HG03575 (cell line): ENCODE measurements around the gene HOXB7.

ENCODE experiments used
- ATAC-seq: cut with Tn5 transposase; IDR thresholded peaks from one replicate; pipeline ENCODE4 v1.9.1; 2021; ENCODE audit not compliant: unreplicated experiment, insufficient number of reproducible peaks, low FRiP score; ENCODE audit errors: extremely low read depth

HOXB7 gene

DNA sequence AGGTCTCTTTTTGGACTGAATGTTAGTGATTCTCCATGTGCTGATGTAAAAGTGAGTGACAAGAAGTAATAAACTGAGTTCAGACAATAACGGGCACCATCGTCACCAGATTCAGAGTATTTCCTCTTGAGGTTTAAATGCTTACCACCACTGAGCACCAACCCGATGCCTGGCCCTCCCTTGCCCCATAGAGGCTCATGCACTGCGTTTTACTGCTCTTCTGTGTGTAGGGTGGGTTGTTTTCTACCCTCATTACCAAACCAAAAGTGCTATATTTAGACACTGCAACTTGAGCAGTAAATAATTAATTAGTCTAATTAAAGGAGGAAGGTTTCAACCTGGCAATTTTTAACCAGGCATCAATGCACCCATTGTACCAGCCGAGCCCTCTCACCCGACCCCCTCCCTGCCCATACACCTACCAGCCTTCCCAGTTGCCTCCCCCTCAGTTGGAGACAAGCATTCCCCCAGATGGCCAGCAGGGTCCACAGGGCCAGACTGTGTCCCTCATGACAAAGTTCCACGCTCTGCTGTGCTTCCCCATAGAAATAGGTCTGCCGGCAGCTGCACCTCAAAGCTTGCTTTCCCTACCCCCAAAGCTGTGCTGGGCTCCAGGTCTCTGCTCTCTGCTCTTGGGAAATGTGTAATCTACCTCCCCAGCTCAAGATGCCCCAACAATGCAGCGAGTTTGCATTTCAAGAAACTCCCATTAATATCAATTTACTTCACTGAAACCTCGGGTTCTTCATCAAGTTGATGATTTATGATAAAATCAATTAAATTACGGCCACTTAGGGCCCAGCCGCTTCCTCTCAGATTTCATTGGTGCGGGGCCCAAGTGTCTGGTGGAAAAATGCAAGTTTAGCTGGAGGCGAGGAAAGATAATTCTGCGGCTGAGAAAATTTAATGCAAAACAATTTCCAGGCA lies 48.7 kb downstream of the HOXB7 start:
- no peak for ATAC-seq

- ATAC-seq, result no peak
Observed at GRCh38 chr17:48559840-48560817, 50.7 kb downstream of the HOXB7 start.

DNA sequence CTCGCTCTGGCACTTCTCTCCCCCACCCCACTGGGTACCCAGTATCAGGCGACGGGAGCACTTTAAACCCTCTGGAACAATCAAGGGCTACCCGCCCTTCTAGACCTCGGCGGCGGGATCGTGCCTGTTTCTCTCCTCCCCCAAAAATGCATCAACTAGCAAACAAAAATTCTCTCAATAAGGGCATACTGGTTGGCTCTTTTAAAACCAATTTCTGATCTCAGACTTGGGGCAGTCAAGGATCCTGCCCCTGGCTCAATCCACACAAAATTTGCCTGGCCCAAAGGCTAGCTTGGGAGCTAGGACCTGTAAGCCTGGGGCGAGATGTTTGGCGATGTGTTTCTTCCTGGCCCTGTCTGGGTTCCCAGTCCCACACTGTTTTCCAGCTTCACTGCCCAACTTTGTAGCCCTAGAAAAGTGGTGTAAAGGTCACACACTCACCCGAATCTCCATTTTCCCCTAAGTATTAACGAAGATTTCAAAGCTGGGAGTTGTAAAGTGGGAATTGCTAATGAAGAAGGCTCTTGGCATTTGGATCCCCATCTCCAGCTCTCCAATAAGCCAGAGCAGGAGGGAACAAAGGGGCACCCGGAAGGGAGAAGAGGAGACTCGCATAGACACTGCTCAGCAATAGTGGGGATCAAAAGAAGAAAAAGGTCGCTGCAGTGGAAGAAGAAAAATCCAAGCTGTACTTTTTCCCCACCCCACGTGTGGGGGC lies 51.5 kb downstream of the HOXB7 start:
- ATAC-seq, result no peak

GRCh38 chr17:48558831-48559121 lies 52.0 kb downstream of the HOXB7 start:
- no peak for ATAC-seq

- no peak for ATAC-seq
Observed at GRCh38 chr17:48558057-48558830, 52.6 kb downstream of the HOXB7 start.
